HG03097 (cell line): Measurements from ENCODE around the gene LASP1NB.

Experiments
- ATAC-seq: cut with Tn5 transposase; IDR thresholded peaks from one replicate; pipeline ENCODE4 v1.9.1; 2021; ENCODE audit not compliant: unreplicated experiment, low FRiP score

LASP1NB gene

GRCh38 chr17:38925263-38925995 is at the start of gene LASP1NB:
LASP1NB (plus strand) TSS chr17:38925614.
- no peak for ATAC-seq

- ATAC-seq = no peak
These were observed 48.1 kb upstream of the LASP1NB start for GRCh38 chr17:38877130-38877851.

- no peak for ATAC-seq
These were observed 45.3 kb upstream of the LASP1NB start for GRCh38 chr17:38879878-38880665.

- no peak for ATAC-seq
These were observed 43.7 kb upstream of the LASP1NB start for GRCh38 chr17:38881600-38882191.

GRCh38 chr17:38882870-38883269 is 42.5 kb upstream of the LASP1NB start:
- no peak for ATAC-seq

GRCh38 chr17:38883592-38884526 is 41.6 kb upstream of the LASP1NB start:
- ATAC-seq = no peak

- ATAC-seq = no peak
These were observed 40.2 kb upstream of the LASP1NB start for GRCh38 chr17:38885044-38885727.

GRCh38 chr17:38885728-38886642 is 39.4 kb upstream of the LASP1NB start:
- ATAC-seq = no peak

- ATAC-seq = no peak
These were observed 38.8 kb upstream of the LASP1NB start for GRCh38 chr17:38886643-38887010.

- no peak for ATAC-seq
These were observed 36.6 kb upstream of the LASP1NB start for GRCh38 chr17:38888842-38889241.

GRCh38 chr17:38889745-38890409 is 35.5 kb upstream of the LASP1NB start:
- no peak for ATAC-seq

- no peak for ATAC-seq
These were observed 35.0 kb upstream of the LASP1NB start for GRCh38 chr17:38890410-38890746.

GRCh38 chr17:38891441-38891840 is 34.0 kb upstream of the LASP1NB start:
- ATAC-seq = no peak

- no peak for ATAC-seq
These were observed 33.3 kb upstream of the LASP1NB start for GRCh38 chr17:38892083-38892482.

- no peak for ATAC-seq
These were observed 32.8 kb upstream of the LASP1NB start for GRCh38 chr17:38892620-38893019.

- no peak for ATAC-seq
These were observed 32.3 kb upstream of the LASP1NB start for GRCh38 chr17:38893113-38893512.

GRCh38 chr17:38893607-38894006 is 31.8 kb upstream of the LASP1NB start:
- no peak for ATAC-seq

- no peak for ATAC-seq
These were observed 31.1 kb upstream of the LASP1NB start for GRCh38 chr17:38894276-38894675.
